ENCODE results near the gene SMAD2.

Gene SMAD2

DNA sequence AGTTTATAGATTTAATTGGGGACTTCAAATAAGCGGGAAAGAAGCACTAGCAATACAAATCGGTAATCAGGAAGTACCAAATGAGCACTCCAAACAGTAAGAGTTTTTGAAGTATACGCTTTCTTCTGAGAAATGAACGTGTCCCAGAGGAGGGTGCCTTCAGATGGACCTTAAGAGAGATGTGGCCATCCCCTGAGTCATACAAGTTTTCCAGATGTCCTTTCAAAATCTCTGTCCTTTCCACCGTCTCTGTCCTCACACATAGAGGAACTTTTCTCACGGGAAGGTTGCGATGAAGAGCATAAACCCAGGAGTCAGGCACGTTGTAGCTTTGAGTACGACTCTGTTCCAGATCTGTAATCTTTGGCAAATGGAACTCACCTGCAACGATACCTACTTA, 1.7 kb upstream of the SMAD2 start:
- in situ Hi-C loops (cut with MboI; ENCODE audit: low sequenced_read_pairs), result no loop called here

DNA sequence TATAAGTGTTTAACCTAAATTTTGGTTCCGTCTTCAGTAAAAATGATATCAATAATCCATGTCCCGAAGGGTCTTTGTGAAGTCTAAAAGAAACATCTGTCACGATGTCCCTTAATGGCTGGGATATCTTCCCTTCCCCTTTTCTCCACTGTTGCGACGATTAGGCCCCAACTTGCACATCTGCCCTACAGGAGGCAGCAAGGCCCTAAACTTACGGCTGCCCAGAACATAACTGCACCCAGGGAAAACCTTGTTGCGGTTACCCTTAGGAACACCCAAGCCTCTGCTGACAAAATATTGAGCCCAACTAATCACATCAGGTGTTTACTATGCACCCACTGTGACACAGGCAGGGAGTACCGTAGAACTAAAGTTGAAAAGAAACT, 1.3 kb upstream of the SMAD2 start:
- in situ Hi-C loops (cut with MboI; ENCODE audit: low sequenced_read_pairs), result no loop called here

DNA sequence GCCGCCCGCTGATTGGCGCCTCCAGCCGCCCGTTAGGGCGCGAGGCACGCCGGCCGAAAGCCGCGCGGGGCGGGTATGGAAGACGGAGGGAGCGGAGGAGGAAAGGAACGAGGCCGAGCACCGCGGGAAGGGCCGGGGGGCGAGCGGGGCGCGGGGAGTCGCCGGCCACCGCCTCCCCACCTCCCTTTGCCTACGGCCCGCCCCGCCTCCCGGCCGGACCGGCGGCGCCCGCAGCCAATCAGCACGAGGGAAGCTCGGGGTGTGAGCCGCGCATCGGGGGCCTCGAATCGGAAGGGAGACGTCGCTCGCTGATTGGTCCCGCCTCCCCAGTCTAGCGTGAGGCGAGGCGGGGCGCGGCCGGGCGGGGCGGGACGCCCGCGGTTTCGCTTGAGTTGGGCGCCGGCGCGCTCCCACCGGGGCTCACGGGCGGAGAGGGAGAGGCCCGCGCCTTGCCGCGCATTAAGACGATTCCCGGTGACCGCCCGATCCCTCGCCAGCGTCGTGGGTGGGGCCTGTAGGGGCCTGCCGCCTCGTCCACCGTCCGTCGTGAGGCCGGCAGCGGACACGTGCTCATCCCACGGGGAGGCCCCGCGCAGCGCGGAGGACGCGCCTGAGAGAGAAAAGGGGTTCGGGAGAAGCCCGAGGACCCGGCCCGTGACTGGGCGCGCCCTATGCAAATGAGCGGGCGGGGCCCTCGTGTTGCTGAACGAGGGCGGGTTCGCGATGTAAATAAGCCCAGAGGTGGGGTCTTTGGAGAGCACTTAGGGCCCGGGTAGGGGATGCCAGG, 665 bp upstream of the SMAD2 start:
- in situ Hi-C loops (cut with MboI; ENCODE audit: low sequenced_read_pairs), result no loop called here

DNA sequence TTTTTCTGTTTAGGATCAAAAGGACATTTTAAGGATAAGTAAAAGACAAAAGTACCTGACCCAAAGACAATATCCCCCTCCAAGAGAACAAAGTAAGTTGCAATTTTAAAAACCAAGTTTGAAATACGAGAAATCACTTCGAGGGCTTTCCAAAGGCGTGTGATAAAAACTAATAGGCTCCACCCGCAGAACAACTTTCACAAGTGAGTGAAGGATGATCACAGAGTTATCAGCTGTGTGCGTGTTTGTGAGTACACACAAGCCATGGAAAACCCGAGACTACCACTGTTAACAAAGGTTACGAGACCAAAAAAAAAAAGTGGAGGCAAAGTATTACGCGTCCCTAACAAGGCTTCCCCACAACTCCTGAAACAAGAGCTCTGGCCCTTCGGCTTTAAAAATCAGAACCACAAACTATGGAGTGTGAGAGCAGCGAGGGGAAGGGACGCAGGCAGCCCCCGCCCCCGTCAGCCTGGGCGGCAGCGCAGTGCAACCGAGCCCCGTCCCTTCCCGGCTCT, 719 bp downstream of the SMAD2 start:
- in situ Hi-C loops (cut with MboI; ENCODE audit: low sequenced_read_pairs), result no loop called here

DNA sequence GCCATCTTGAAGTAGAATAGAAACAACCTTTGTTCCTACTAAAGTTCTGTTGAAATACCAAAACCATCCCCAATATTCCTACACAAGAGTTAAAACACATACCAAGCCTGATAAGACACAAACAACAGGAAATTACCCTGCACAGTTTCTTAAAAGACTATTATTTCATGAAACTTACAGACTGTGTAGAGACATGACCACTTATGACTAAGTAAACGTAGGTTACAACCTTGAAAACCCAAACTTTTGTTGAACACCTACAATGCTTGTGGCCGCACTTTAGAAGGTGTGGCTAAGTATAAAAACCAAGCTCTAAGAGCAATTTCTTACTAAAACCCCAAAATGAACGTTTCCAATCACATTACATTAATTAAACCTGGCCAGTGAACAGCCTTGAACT, 2.0 kb downstream of the SMAD2 start:
- in situ Hi-C loops (cut with MboI; ENCODE audit: low sequenced_read_pairs), result no loop called here

DNA sequence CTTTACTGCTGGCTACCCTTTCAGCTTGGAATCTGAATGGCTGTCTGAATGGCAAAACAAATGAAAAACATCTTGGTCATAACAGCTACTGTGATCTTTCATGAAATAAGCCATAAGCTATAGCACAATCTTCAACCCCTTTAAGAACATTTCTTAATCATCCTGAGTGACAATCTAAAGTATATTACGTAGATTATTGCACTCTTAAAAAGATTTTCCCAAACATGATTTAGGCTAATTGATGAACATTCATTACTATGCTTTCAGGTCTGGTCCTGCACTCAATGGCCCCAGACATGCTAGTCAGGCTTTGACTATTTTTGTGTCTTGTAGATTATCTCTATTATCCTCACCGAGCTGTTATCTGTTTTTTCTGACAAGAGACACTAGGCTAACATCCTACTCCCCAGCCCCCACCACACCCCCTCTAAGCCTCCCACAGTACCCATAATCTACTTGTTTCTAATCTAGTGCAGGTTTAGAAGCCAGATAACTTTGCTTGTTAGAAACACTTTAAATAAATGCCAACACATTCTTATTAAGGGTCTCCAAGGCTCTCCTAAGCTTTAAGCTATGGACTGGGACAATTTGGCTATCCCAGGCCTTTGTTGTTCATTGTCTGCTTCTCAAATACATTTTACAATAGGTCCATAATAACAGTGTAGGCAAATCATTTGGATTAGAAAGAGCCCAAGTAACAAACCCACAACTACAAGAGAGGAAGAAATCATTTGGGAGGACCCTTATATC, 4.2 kb downstream of the SMAD2 start:
- in situ Hi-C loops (cut with MboI; ENCODE audit: low sequenced_read_pairs), result no loop called here

DNA sequence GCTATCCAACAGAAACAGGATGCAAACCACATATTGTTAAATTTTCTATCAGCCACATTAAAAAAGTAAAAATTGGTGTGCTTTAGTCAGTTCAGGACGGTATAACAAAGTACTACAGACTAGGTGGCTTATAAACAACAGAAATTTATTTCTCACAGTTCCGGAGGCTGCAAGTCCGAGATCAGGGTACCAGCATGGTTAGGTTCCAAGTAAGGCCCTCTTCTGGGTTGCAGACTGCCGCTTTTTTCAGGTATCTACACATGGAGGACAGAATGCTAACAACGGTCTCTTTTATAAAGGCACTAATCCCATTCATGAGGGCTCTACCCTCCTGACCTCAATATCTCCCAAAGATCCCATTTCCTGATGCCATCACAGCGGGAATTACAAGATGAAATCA, 10.5 kb downstream of the SMAD2 start:
- in situ Hi-C loops (cut with MboI; ENCODE audit: low sequenced_read_pairs), result no loop called here

DNA sequence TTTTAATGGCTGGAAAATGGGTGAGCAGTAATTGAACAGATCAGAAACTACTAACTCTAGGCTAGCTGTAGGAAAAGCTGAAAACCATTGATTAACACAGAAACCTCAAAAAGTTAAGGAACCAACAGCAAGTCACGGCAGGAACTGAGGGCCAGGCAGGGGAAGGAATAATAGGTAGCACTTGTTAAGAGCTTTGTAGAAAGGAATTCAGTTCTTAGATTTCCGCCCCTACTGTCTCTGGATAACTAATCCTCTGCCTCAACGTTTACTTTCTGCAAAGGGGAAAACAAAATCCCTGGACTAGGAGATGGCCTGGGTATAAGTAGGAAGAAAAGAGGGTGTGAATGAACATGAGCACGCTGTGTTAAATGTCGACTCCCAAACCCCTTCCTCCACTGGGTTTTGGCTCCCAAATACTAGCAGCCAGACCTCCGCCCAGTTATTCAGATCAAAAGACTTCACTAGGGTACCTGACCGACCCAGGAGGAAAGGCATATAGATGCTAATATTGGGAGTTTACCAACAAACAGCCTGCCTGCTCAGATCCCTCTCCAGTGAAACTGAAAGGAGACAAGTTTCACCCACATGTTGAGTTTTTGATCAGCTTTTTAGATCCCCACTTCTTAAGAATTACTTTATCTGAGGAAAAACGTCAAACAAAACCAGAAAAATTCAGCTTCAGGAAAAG, 12.4 kb downstream of the SMAD2 start:
- in situ Hi-C loops (cut with MboI; ENCODE audit: low sequenced_read_pairs), result no loop called here

DNA sequence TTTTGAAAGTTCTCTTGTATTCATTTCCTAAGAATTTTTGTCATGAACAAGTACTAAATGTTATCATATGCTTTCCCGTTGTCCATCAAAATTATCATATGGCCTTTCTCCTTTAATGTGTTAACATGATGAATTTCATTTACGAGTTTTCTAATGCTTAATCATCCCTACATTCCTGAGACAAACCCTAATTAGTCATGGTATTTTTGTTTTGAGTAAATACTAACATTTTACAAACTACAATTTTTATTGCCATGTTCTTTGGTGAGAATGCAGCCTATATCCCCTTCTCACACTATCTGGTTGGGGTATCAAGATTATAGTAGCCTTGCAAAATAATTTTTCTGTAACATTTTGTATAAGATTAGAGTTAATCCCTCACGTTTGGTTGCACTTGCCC, 14.5 kb downstream of the SMAD2 start:
- in situ Hi-C loops (cut with MboI; ENCODE audit: low sequenced_read_pairs), result no loop called here

DNA sequence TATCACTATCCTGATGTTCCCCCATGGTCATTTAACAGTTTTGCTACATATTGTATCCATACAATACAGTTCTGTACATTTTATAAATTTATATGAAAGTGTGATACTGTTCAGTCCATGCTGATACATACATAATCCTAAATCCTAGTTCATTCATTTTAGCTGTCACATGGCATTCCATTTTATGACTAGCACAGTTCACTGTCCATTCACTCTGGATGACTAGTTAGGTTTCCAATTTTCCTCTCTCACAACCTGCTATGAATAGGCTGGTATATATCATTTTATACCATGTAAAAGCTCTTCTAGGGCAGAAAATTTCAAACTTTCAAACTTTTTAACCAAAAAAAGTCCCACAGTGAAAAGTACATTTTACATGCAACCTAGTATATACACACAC, 15.2 kb downstream of the SMAD2 start:
- in situ Hi-C loops (cut with MboI; ENCODE audit: low sequenced_read_pairs), result no loop called here

DNA sequence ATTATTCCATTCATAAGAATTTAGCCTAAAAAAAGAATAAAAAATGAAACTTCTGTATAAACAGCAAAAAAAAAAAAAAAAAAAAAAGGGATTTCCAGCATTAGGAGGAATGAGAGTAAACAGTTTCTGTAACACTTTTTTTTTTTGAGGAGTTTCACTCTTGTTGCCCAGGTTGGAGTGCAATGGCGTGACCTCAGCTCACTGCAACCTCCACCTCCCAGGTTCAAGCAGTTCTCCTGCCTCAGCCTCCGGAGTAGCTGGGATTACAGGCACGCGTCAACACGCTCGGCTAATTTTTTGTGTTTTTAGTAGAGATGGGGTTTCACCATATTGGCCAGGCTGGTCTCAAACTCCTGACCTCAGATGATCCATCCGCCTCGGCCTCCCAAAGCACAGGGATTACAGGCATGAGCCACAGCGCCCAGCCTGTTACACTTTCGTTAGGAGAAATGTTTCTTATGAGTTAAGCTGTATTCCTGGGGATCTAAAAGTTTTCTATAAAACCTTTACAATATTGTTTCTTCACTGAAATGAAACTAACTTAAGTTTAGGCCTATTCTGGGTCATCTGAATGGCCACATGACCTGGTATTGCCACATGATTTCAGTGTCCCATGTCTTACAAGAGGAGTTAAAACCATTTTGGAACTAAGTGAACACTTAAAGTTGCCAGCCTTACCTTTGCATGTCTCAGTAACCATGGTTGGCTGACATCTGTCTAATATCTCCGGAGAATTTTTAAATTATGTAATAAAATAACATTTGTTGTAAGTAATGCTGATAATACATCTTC, 17.5 kb downstream of the SMAD2 start:
- in situ Hi-C loops (cut with MboI; ENCODE audit: low sequenced_read_pairs), result no loop called here

DNA sequence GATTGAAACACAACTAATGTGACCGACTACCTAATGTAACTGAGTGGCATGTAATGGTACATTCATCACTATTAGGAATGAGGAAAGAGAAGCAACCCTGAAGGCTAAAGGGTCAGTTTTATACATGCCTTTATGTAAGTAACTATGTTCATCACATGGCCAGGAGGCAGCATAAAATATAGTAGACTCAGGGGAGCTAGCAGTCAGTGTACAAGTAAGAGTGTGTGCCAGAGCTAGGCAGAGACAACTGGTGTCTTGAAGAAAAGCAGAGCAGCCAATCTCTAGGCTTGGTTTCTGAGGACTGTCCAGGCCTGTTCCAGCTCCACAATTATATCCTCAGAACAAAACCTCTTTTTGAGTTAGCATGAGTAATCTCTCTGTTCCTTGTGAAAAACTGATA, 18.1 kb downstream of the SMAD2 start:
- in situ Hi-C loops (cut with MboI; ENCODE audit: low sequenced_read_pairs), result no loop called here

DNA sequence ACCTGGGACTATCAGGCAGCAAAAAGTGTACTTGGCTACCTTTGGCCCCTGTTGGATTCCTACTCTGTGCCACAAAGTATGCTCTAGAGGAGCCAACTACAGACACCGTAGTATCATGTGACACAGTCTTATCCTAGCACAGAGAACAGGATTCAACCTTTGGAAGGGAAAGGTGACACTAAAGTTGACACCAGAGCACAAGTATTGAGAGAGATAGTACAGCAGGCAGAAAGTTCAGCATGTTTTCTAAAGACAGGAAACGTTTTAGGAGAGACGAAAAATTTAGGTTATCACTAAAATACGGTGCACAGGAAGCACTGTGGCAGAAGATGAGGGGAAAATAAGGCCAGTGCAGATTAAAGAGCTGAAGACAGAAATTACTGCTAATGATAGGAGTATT, 18.6 kb downstream of the SMAD2 start:
- in situ Hi-C loops (cut with MboI; ENCODE audit: low sequenced_read_pairs), result no loop called here

DNA sequence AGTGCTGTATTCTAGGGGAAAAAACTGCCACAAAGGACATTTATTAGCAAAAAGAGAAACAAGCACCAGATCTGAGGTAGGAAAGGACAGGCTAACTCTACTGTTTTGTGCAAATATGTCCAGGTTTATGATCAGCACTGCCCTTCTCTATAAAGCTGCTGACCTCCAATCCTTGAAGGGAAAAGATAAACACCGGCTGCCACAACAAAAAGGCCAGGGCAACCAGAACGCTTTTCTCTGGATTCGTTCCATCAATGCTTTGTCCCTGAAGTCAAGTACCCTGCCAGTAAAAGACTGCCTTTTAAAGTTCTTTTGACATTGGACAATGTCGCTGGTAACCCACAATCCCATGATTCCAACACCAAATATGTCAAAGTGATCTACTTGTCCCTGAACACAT, 21.0 kb downstream of the SMAD2 start:
- in situ Hi-C loops (cut with MboI; ENCODE audit: low sequenced_read_pairs), result no loop called here

DNA sequence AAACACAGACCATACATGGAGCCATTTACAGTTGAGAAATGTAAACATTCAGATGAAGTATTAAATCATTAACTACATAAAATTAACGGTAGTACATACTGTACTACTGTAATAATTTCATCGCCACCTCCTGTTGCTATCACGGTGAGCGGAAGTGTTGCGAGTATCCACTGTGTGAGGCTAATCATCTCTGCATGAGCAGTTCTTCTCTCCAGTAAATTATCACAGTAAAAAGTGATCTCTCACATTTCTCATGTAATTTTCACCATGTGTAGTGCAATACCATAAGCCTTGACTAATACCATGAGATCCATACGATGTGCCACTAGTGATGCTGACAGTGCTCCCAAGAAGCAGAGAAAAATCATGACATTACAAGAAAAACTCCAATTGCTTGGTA, 21.9 kb downstream of the SMAD2 start:
- in situ Hi-C loops (cut with MboI; ENCODE audit: low sequenced_read_pairs), result no loop called here

DNA sequence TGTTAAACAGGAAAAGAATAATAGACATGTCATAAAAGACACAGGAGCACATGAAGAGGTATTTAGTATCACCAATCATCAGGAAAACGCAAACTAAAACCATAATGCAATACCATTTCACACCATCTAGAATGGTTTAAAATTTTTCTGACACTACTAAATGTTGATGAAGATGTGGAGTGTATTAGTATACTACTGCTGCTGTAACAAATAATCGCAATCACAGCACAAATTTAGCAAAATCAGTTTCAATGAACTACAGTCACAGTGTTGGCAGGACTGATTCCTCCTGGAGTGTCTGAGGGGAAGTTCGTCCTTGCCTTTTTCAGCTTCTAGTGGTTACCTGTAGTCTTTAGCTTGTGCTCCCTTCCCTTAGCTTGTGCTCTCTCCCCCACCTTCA, 24.1 kb downstream of the SMAD2 start:
- in situ Hi-C loops (cut with MboI; ENCODE audit: low sequenced_read_pairs), result no loop called here

DNA sequence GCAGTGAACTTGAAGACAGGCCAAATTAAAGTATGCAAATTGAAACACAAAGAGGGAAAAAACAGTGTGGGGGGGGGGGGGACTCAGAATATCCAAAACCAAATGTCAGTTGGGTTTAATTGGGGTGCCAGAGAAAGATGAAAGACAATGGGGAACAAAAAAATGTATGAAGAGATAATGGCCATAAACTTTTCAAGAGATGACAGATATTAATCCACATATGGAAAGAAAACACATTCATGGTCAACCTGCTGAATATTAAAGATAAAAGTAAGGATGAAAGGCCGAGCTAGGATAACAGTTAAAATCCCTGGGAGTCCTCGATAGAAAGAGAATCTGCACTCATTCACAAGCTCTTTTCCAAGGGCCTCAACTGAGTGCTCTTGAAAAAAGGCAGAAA, 26.6 kb downstream of the SMAD2 start:
- in situ Hi-C loops (cut with MboI; ENCODE audit: low sequenced_read_pairs), result no loop called here

DNA sequence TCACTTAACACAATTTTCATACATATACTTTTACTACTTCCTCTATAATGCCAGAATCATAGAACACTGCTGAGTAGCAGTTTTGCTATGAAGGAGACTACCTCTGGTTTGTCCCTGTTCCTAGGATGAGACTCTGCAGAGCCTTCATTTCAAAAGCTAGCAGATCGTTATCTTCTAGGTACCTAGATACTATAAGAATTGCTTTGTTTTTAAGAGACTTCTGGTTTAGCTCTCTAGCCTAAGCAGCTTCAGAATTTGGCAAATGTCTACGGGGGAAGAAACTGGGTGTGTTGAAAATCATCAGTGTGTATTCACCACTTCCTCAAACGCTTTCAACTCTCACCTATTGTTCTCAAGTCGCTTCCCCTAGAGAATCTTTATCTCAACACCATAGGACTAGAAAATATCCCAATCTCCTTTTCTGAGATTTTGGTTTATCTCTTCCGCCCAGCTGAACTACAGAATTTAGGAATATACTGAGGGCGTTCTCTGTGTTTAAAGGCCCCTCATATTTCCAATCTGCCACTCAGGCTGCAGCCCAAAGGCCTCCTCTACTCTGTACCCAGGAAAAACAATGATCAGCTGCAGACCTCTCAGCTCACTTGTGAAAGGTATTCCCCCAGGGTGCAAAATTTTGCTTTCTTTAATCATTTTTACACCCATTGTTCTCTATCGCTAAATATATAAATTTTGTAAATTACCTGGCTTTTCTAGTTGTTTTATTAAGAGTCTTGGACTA, 28.7 kb downstream of the SMAD2 start:
- in situ Hi-C loops (cut with MboI; ENCODE audit: low sequenced_read_pairs), result no loop called here

DNA sequence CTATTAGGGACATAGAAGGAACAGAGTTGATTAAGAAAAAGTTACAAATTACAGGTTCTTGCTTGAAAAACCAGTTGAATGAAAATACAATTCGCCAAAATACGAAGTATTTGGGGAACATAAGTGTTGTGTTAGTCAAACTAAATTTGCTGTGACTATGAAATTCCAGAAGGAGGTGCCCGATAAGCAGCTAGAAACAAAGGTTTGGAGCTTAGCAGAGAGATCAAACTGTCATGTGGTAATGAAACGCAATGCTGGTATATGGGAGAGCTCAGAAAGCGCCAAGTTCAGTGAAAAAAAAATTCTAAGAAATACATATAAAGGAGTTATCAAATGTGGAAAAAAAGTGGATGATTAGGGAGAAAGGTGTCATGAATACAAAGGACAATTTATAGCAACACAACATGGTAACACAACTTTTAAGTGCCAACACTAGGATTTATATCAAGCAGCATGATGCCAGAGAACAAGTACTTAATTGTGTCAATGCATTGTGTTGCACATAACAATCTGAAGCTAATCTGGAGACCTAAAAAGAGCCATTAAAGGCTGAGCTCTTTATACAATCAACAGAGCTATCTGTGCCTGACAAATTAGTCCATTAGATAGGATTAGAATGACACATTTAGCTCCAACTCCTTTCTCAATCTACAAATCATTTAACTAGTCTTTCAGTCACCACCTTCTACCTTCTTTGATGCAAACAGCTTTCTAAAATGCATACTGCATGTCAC, 31.2 kb downstream of the SMAD2 start:
- in situ Hi-C loops (cut with MboI; ENCODE audit: low sequenced_read_pairs), result no loop called here

DNA sequence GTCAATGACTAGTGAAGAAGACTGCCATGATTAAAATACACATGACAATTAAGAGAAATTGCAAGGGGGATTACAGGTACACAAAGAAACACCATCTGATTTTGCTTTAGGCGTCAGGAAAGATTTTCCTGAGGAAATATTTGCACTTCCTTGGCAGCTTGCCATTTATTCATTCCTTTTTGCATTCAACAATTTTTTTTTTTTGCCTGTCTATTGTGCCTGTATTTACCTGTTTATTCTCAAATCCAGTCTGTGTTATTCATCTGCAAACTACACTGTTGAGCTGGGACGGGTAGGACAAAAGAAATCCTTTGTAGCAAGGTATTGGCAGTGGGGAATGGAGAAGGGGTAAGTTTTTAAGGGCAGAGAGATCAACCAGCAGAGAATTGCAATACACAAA, 31.8 kb downstream of the SMAD2 start:
- in situ Hi-C loops (cut with MboI; ENCODE audit: low sequenced_read_pairs), result no loop called here
